HEK293 (cell line): Measurements from ENCODE around the gene NOC2L.

Source experiments
- CTCF ChIA-PET: fragments of 350-600 bp; formaldehyde crosslinking; extraction: SDS; loops from one replicate; lab custom pipeline; 2021; ENCODE audit warnings: antibody characterized with exemption; lab: Yijun Ruan, JAX
- POLR2A ChIA-PET: fragments of 300-600 bp; formaldehyde crosslinking; extraction: SDS; loops from one replicate; lab custom pipeline; 2020; ENCODE audit warnings: antibody characterized with exemption, inconsistent platforms; lab: Yijun Ruan, JAX
- H3K27ac ChIP-seq: fragments of 200-500 bp; sonication (Bioruptor generic); 2 replicates; pipeline ENCODE4 v1.5.1; 2014; ENCODE audit warnings: low read depth, low read length, control low read depth, inconsistent platforms; ENCODE audit errors: extremely low read depth
- H3K36me3 ChIP-seq, 2 experiments: fragments of 200-500 bp in 1 of 2; sonication (Bioruptor generic) in 1 of 2; 1 replicate in 1 of 2; 2 replicates in 1 of 2; pipeline ENCODE4 v1.5.1; 2014 to 2017; ENCODE audit warnings: inconsistent platforms in 2 of 2, low read length in 2 of 2; ENCODE audit not compliant: control insufficient read depth in 2 of 2, insufficient read depth in 1 of 2
- H3K4me1 ChIP-seq: fragments of 200-500 bp; sonication (Bioruptor generic); 2 replicates; pipeline ENCODE4 v1.5.1; 2014; ENCODE audit warnings: mild to moderate bottlenecking, low read length, inconsistent platforms; ENCODE audit not compliant: control insufficient read depth, insufficient read depth
- H3K4me3 ChIP-seq: 2 replicates; pipeline ENCODE4 v1.5.1; 2011; ENCODE audit warnings: low read depth, mild to moderate bottlenecking, control low read depth, low read length, moderate library complexity
- H3K9me3 ChIP-seq: fragments of 200-500 bp; sonication (Bioruptor generic); 2 replicates; pipeline ENCODE4 v1.5.1; 2014; ENCODE audit warnings: low read depth, low read length, inconsistent platforms; ENCODE audit not compliant: control insufficient read depth, insufficient read depth
- PRDM4 ChIP-seq: fragments of 450-650 bp; formaldehyde crosslinking; IDR thresholded peaks from 2 replicates; pipeline ENCODE4 v1.5.1; 2017; ENCODE audit warnings: missing biosample characterization, missing genetic modification characterization
- ZBTB8A ChIP-seq: fragments of 450-650 bp; formaldehyde crosslinking; IDR thresholded peaks from 2 replicates; pipeline ENCODE4 v1.5.1; 2016; ENCODE audit warnings: missing biosample characterization, missing genetic modification characterization
- ZFHX2 ChIP-seq: fragments of 450-650 bp; formaldehyde crosslinking; conservative IDR thresholded peaks from 2 replicates; pipeline ENCODE4 v1.5.1; 2016; ENCODE audit warnings: missing biosample characterization, missing genetic modification characterization
- ZNF112 ChIP-seq: fragments of 450-650 bp; formaldehyde crosslinking; IDR thresholded peaks from 2 replicates; pipeline ENCODE4 v1.5.0; 2017; ENCODE audit warnings: missing biosample characterization, missing genetic modification characterization
- ZNF221 ChIP-seq: fragments of 450-650 bp; formaldehyde crosslinking; IDR thresholded peaks from 2 replicates; pipeline ENCODE4 v1.5.1; 2017; ENCODE audit warnings: missing biosample characterization, missing genetic modification characterization, borderline replicate concordance
- ZNF335 ChIP-seq: fragments of 450-650 bp; formaldehyde crosslinking; conservative IDR thresholded peaks from 2 replicates; pipeline ENCODE4 v1.5.1; 2016; ENCODE audit warnings: missing biosample characterization, missing genetic modification characterization
- ZNF521 ChIP-seq: fragments of 450-650 bp; formaldehyde crosslinking; IDR thresholded peaks from 2 replicates; pipeline ENCODE4 v1.5.1; 2017; ENCODE audit warnings: missing biosample characterization, mild to moderate bottlenecking, missing genetic modification characterization
- ZNF768 ChIP-seq: fragments of 450-650 bp; formaldehyde crosslinking; IDR thresholded peaks from 2 replicates; pipeline ENCODE4 v1.5.1; 2018; ENCODE audit warnings: missing biosample characterization, mild to moderate bottlenecking, missing genetic modification characterization
- TF ChIP-seq, protein P1 (sequence below): fragments of 450-650 bp; formaldehyde crosslinking; IDR thresholded peaks from 2 replicates; pipeline ENCODE4 v1.5.1; 2016; ENCODE audit warnings: missing biosample characterization, missing genetic modification characterization

Gene NOC2L

GRCh38 chr1:915295-916172, 43.5 kb downstream of the NOC2L start:
- CTCF ChIA-PET, result interaction anchor here (1.2 to 3.9 kb wide), 3 partner anchors 10 to 46 kb away, joined by 7 to 26 read pairs (median 10); no protein-coding TSS in a partner anchor

GRCh38 chr1:914891-915280, 44.2 kb downstream of the NOC2L start:
- ChIA-PET POLR2A (interaction anchor here (0.7 to 1.2 kb wide), 3 partner anchors 15 to 27 kb away, joined by 3 to 4 read pairs (median 3); no protein-coding TSS in a partner anchor), CTCF (interaction anchor here (1.2 to 3.9 kb wide), 3 partner anchors 10 to 45 kb away, joined by 7 to 26 read pairs (median 10); no protein-coding TSS in a partner anchor)
- TF ChIP-seq ZNF221 (tag by site-specific recombination), result no peak
- TF ChIP-seq ZBTB8A (tag by site-specific recombination), result 0 out of 2 replicates have a peak, but pooled peaks have one; percentile 13
- Histone ChIP-seq H3K4me1 (peaks cover 36% of the 10 kb centered on the region), H3K27ac (no peak overlapping the region), H3K36me3 (no peaks in the 10 kb centered on the region), H3K4me3 (no peak overlapping the region), H3K9me3 (no peaks in the 10 kb centered on the region)

More at GRCh38 chr1:915295-916172, 43.5 kb downstream of the NOC2L start:
- Histone ChIP-seq H3K4me3 (no peak overlapping the region), H3K27ac (peak overlapping the region; percentile 94), H3K9me3 (no peaks in the 10 kb centered on the region), H3K4me1 (peaks cover 35% of the 10 kb centered on the region), H3K36me3 (peaks cover 0 to 4% of the 10 kb centered on the region in 2 experiments; a peak in 1 of 3 replicates)
- TF ChIP-seq, protein P1, sequence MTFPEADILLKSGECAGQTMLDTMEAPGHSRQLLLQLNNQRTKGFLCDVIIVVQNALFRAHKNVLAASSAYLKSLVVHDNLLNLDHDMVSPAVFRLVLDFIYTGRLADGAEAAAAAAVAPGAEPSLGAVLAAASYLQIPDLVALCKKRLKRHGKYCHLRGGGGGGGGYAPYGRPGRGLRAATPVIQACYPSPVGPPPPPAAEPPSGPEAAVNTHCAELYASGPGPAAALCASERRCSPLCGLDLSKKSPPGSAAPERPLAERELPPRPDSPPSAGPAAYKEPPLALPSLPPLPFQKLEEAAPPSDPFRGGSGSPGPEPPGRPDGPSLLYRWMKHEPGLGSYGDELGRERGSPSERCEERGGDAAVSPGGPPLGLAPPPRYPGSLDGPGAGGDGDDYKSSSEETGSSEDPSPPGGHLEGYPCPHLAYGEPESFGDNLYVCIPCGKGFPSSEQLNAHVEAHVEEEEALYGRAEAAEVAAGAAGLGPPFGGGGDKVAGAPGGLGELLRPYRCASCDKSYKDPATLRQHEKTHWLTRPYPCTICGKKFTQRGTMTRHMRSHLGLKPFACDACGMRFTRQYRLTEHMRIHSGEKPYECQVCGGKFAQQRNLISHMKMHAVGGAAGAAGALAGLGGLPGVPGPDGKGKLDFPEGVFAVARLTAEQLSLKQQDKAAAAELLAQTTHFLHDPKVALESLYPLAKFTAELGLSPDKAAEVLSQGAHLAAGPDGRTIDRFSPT (tag by site-specific recombination), result peak; percentile 20; the same call in 1 of the 2 replicates
- TF ChIP-seq ZNF768 (tag by site-specific recombination) (peak; percentile 91; the same call in 1 of the 2 replicates), ZFHX2 (tag by site-specific recombination) (peak; percentile 40; the same call in 1 of the 2 replicates), ZNF335 (tag by site-specific recombination) (peak; percentile 48; the same call in 1 of the 2 replicates), ZNF521 (tag by site-specific recombination) (no peak), PRDM4 (tag by site-specific recombination) (no peak)
- POLR2A ChIA-PET, result interaction anchor here (1.0 to 1.2 kb wide), 2 partner anchors 15 to 26 kb away, joined by 3 read pairs; no protein-coding TSS in a partner anchor

DNA sequence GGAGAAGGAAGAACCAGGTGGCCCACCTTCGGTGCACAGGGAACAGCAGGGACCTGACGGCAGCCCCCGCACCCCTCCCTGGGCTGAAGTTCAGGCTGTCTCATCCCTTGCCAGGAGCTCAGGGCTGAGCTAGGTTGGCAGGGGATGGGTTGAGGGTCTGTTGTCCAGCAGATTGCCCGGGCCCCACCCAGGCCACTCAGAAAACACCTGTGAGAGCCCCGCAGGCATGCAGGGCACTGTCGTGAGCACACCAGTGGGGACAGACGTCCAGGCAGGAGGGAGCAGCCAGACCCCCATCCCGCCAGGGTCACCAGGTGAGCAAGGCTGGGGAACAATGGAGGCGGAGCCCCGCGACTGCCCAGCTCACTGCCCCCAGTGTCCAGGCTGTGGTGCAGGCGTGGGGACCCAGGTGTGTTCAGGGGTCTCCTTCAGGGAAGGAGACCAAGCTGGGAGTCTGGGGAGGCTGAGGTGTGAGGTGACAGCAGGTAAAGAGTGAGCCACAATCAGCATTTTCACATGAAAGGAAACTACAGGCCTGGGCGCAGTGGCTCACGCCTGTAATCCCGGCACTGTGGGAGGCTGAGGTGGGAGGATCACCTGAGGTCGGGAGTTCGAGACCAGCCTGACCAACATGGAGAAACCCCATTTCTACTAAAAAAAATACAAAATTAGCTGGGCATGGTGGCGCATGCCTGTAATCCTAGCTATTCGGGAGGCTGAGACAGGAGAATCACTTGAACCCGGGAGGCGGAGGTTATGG, 44.7 kb downstream of the NOC2L start:
- H3K27ac ChIP-seq, result no peak overlapping the region
- no peaks in the 10 kb centered on the region for H3K9me3 ChIP-seq
- peaks cover 36% of the 10 kb centered on the region for H3K4me1 ChIP-seq
- no peak overlapping the region for H3K4me3 ChIP-seq
- CTCF ChIA-PET, result interaction anchor here (1.2 to 3.9 kb wide), 3 partner anchors 9 to 45 kb away, joined by 7 to 26 read pairs (median 10); no protein-coding TSS in a partner anchor
- TF ChIP-seq ZFHX2 (tag by site-specific recombination) (0 out of 2 replicates have a peak, but pooled peaks have one; percentile 13), ZNF112 (tag by site-specific recombination) (no peak)
- POLR2A ChIA-PET, result interaction anchor here (0.7 to 1.2 kb wide), 3 partner anchors 16 to 28 kb away, joined by 3 to 4 read pairs (median 3); no protein-coding TSS in a partner anchor
- no peaks in the 10 kb centered on the region for H3K36me3 ChIP-seq
